GM23248 (cell line): Measurements from ENCODE around the gene SPRR2E. TPM values are rescaled to one million over a fixed set of nuclear protein-coding genes. Genes with fewer than 3 reads are reported as not detected.

ENCODE experiments used
- DNase-seq: peaks from one replicate; pipeline ENCODE4 v3.0.0-alpha.2; 2015
- H2AFZ ChIP-seq: fragments of 200-600 bp; sonication (generic); 2 replicates; pipeline ENCODE4 v1.6.1; 2016; ENCODE audit warnings: antibody characterized with exemption
- H3F3A ChIP-seq: fragments of 200-600 bp; sonication (generic); 2 replicates; pipeline ENCODE4 v1.6.1; 2016; ENCODE audit warnings: mild to moderate bottlenecking, antibody characterized with exemption, mixed run types; ENCODE audit not compliant: insufficient read depth
- H3K27ac ChIP-seq: fragments of 200-600 bp; sonication (generic); 2 replicates; pipeline ENCODE4 v1.5.1; 2016; ENCODE audit warnings: mild to moderate bottlenecking
- H3K27me3 ChIP-seq: fragments of 200-600 bp; sonication (generic); replicated peaks from 2 replicates; pipeline ENCODE4 v1.6.1; 2016; ENCODE audit warnings: mild to moderate bottlenecking; ENCODE audit not compliant: insufficient read depth
- H3K36me3 ChIP-seq: fragments of 200-600 bp; sonication (generic); 2 replicates; pipeline ENCODE4 v1.6.1; 2016; ENCODE audit warnings: low read depth, mild to moderate bottlenecking
- H3K4me1 ChIP-seq: fragments of 200-600 bp; sonication (generic); 2 replicates; pipeline ENCODE4 v1.6.1; 2016; ENCODE audit warnings: mild to moderate bottlenecking; ENCODE audit not compliant: insufficient read depth
- H3K4me2 ChIP-seq: fragments of 200-600 bp; sonication (generic); one replicate; pipeline ENCODE4 v1.6.1; 2016; ENCODE audit warnings: mild to moderate bottlenecking; ENCODE audit not compliant: unreplicated experiment
- H3K4me3 ChIP-seq: fragments of 200-600 bp; sonication (generic); 2 replicates; pipeline ENCODE4 v1.5.1; 2016; ENCODE audit warnings: mild to moderate bottlenecking
- H3K79me2 ChIP-seq: fragments of 200-600 bp; sonication (generic); 2 replicates; pipeline ENCODE4 v1.6.1; 2016; ENCODE audit warnings: mild to moderate bottlenecking; ENCODE audit not compliant: insufficient read depth
- H3K9ac ChIP-seq: fragments of 200-600 bp; sonication (generic); 2 replicates; pipeline ENCODE4 v1.6.1; 2016; ENCODE audit warnings: mild to moderate bottlenecking
- H3K9me2 ChIP-seq: fragments of 200-600 bp; sonication (generic); 2 replicates; pipeline ENCODE4 v1.6.1; 2016; ENCODE audit warnings: mixed run types, mild to moderate bottlenecking, moderate library complexity; ENCODE audit not compliant: insufficient read depth
- H3K9me3 ChIP-seq: fragments of 200-600 bp; sonication (generic); one replicate; pipeline ENCODE4 v1.6.1; 2017; ENCODE audit warnings: low read depth
- H4K20me1 ChIP-seq: fragments of 200-600 bp; sonication (generic); 2 replicates; pipeline ENCODE4 v1.6.0; 2016; ENCODE audit not compliant: insufficient read depth
- EZH2 ChIP-seq: fragments of 200-600 bp; sonication (generic); IDR thresholded peaks from 2 replicates; pipeline ENCODE4 v1.6.1; 2018; ENCODE audit warnings: antibody characterized with exemption, mild to moderate bottlenecking; ENCODE audit not compliant: insufficient read depth, poor library complexity, severe bottlenecking
- EZH2phosphoT487 ChIP-seq: fragments of 200-600 bp; sonication (generic); IDR thresholded peaks from 2 replicates; pipeline ENCODE4 v1.6.1; 2018; ENCODE audit warnings: antibody characterized with exemption, moderate library complexity, mild to moderate bottlenecking, low read depth; ENCODE audit not compliant: insufficient read depth
- WGBS, 2 experiments: methylation state at CpG; one replicate each; pipeline ENCODE4 v1.1.6; 2015 to 2017; ENCODE audit warnings: low lambda C conversion rate in 2 of 2, low coverage in 1 of 2; ENCODE audit errors: missing lambda C conversion rate in 2 of 2; 5-methylcytosine and 5-hydroxymethylcytosine counted together
- in situ Hi-C: fragments of 300-500 bp; cut with MboI; formaldehyde crosslinking; loops from 2 replicates; pipeline ENCODE4 v1.15.0; 2020
- polyA plus RNA-seq: library from polyadenylated mRNA; unstranded; fragments of >200 nt; fragmentation: Nextera tagmentation; extraction: Ambion mirVana; gene quantifications from 2 replicates; pipeline ENCODE4 v1.2.1, GENCODE V29; 2016
- total RNA-seq: library from RNA; depleted of rRNA; stranded (reverse); fragments of >200 nt; shearing (Covaris generic); gene quantifications from 2 replicates; pipeline ENCODE4 v1.2.3, GENCODE V29; 2014

SPRR2E gene
- total and polyA plus RNA-seq, 2 experiments from 2014 or later: not detected

DNA sequence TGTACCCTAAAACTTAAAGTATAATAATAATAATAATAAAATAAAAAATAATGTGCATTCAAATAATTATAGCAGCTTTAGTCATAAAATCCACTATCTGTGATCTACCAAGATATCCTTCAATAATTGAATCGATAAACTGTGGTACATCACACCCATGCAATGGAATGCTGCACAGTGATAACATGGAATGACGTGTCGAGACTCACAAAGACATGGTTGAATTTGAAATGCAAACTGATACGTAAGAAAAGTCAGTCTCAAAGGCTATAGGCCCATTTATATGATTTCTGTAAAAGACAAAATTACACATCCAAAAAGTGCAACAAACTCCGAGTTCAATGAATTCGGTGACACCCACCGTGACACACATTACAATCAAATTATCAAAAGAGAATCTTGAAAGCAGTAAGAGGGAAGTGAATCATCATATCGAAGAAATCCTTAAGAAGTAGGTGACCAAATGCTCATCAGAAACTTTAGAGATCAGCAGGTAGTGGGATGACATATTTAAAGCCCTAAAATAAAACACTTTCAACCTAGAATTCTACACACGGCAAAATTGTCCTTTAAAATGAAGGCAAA is 5.2 kb upstream of the SPRR2E start:
- TF ChIP-seq EZH2 (no peak), EZH2phosphoT487 (no peak)
- no peak overlapping the region for H3K27ac ChIP-seq
- WGBS, 2 experiments: 28 to 39% methylated on average over 9 of the region's 9 CpGs
- in situ Hi-C loops: no loop called here
- H3K9me3 ChIP-seq: no peaks in the 10 kb centered on the region
- H3K79me2 ChIP-seq: no peaks in the 10 kb centered on the region
- no peaks in the 10 kb centered on the region for H4K20me1 ChIP-seq
- H3K4me3 ChIP-seq: no peak overlapping the region
- H3K4me2 ChIP-seq: no peak overlapping the region
- no peak overlapping the region for H2AFZ ChIP-seq
- no peaks in the 10 kb centered on the region for H3K9me2 ChIP-seq
- no peaks in the 10 kb centered on the region; the same call in 1 of the 2 replicates for H3K27me3 ChIP-seq
- H3K36me3 ChIP-seq: no peaks in the 10 kb centered on the region
- H3F3A ChIP-seq: no peaks in the 10 kb centered on the region
- 0 out of 2 replicates have a peak, but pooled peaks cover 12% of the 10 kb centered on the region for H3K4me1 ChIP-seq
- H3K9ac ChIP-seq: no peak overlapping the region
- DNase-seq: no peak

DNA sequence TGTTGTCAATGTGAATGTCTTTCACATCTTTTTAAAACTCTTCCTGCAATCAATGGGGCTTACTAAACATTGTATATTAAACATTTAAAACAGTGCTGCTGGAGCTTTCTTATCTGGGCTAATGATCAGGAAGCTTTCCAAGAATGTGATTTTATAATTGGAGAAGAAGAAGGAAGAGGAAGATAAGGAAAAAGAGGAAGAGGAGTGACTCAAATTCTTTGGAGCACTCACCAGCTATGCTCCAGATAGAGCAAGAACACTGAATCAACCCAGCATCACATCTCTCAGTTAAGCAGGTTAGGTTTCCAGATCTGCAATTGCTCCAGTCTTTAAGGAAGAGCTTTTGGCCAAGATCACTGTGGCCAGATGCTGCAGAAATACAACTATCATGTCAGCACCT is 1.4 kb upstream of the SPRR2E start:
- no peak overlapping the region for H3K4me3 ChIP-seq
- no peak for DNase-seq
- H3K4me2 ChIP-seq: no peak overlapping the region
- 0 out of 2 replicates have a peak, but pooled peaks cover 12% of the 10 kb centered on the region for H3K4me1 ChIP-seq
- no peak overlapping the region for H2AFZ ChIP-seq
- H3K9me3 ChIP-seq: no peaks in the 10 kb centered on the region
- H3K27me3 ChIP-seq: no peaks in the 10 kb centered on the region
- no peaks in the 10 kb centered on the region for H3K9me2 ChIP-seq
- in situ Hi-C loops: no loop called here
- H3K27ac ChIP-seq: no peak overlapping the region
- H3K9ac ChIP-seq: no peak overlapping the region
- TF ChIP-seq EZH2phosphoT487: no peak
- no peak for TF ChIP-seq EZH2
- no peaks in the 10 kb centered on the region for H3K79me2 ChIP-seq
- no peaks in the 10 kb centered on the region for H3F3A ChIP-seq
- H3K36me3 ChIP-seq: no peaks in the 10 kb centered on the region
- H4K20me1 ChIP-seq: no peaks in the 10 kb centered on the region

DNA sequence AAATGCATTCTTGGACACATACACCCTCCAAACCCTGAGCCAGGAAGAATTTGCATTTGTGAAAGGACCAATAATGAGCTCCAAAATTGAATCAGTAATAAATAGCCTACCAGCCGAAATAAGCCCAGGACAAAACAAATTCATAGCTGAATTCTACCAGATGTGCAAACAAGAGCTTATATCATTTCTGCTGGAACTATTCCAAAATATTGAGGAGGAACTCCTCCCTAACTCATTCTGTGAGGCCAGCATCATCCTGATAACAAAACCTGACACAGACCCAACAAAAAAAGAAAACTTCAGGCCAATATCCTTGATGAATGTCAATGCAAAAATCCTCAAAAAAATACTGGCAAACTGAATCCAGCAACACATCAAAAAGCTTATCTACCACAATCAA is 6.7 kb downstream of the SPRR2E start:
- no peak overlapping the region for H3K27ac ChIP-seq
- no peaks in the 10 kb centered on the region for H3F3A ChIP-seq
- no peak overlapping the region for H3K4me3 ChIP-seq
- no peaks in the 10 kb centered on the region for H3K27me3 ChIP-seq
- no peaks in the 10 kb centered on the region for H3K4me1 ChIP-seq
- no peak overlapping the region for H2AFZ ChIP-seq
- no peaks in the 10 kb centered on the region for H4K20me1 ChIP-seq
- WGBS, 2 experiments: 20 to 34% methylated on average over 1 of the region's 1 CpG
- no peak for DNase-seq
- H3K9me3 ChIP-seq: no peaks in the 10 kb centered on the region
- H3K36me3 ChIP-seq: no peaks in the 10 kb centered on the region
- no peak overlapping the region for H3K9ac ChIP-seq
- H3K4me2 ChIP-seq: no peak overlapping the region
- no peaks in the 10 kb centered on the region for H3K79me2 ChIP-seq
- TF ChIP-seq EZH2 (no peak), EZH2phosphoT487 (no peak)
- in situ Hi-C loops: no loop called here
- no peaks in the 10 kb centered on the region for H3K9me2 ChIP-seq

DNA sequence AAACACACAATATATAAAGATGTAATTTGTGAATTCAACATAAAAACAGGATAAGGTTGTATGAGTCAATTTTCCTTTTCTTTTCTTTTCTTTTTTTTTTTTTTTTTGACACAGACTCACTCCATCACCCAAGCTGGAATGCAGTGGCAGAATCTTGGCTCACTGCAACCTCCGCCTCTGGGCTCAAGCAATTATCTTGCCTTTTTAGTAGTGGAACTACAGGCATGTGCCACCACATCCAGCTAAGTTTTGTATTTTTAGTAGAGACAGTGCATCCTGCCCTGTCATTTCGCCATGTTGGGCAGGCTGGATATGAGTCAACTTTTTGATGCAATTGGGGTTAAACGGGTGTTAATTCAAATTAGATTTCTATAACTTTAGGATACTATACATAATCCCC is 12.6 kb downstream of the SPRR2E start:
- in situ Hi-C loops: no loop called here
- no peak overlapping the region for H3K4me2 ChIP-seq
- no peaks in the 10 kb centered on the region for H3K9me2 ChIP-seq
- H3K9ac ChIP-seq: no peak overlapping the region
- H3K9me3 ChIP-seq: no peaks in the 10 kb centered on the region
- H3K4me1 ChIP-seq: no peaks in the 10 kb centered on the region
- H3K27ac ChIP-seq: no peak overlapping the region
- DNase-seq: no peak
- H2AFZ ChIP-seq: no peak overlapping the region
- no peaks in the 10 kb centered on the region for H3K36me3 ChIP-seq
- no peaks in the 10 kb centered on the region for H3F3A ChIP-seq
- no peaks in the 10 kb centered on the region for H3K79me2 ChIP-seq
- TF ChIP-seq EZH2 (no peak), EZH2phosphoT487 (no peak)
- no peak overlapping the region for H3K4me3 ChIP-seq
- H4K20me1 ChIP-seq: no peaks in the 10 kb centered on the region
- WGBS, 2 experiments: 29 to 32% methylated on average over 3 of the region's 3 CpGs
- H3K27me3 ChIP-seq: no peaks in the 10 kb centered on the region
